Trophoblast cell (in vitro differentiated cells and primary cell): ENCODE data around the gene CCDC57.

Source experiments
- DNase-seq, 2 donors: peaks; one replicate each; pipeline ENCODE4 v3.0.0-alpha.2; 2016
- H2AFZ ChIP-seq: 2 replicates; pipeline ENCODE4 v1.6.1; 2013; ENCODE audit warnings: low read length, moderate library complexity, mild to moderate bottlenecking; ENCODE audit not compliant: insufficient read depth, poor library complexity
- H2AK5ac ChIP-seq: 2 replicates; pipeline ENCODE4 v1.6.1; 2013; ENCODE audit warnings: mild to moderate bottlenecking, low read length
- H2BK120ac ChIP-seq: 2 replicates; pipeline ENCODE4 v1.6.1; 2013; ENCODE audit warnings: low read length, mild to moderate bottlenecking, moderate library complexity; ENCODE audit not compliant: insufficient read depth, poor library complexity
- H2BK12ac ChIP-seq: 2 replicates; pipeline ENCODE4 v1.6.1; 2013; ENCODE audit warnings: mild to moderate bottlenecking, low read length, moderate library complexity
- H2BK5ac ChIP-seq: 2 replicates; pipeline ENCODE4 v1.6.1; 2013; ENCODE audit warnings: low read length, low read depth, moderate library complexity, mild to moderate bottlenecking; ENCODE audit not compliant: poor library complexity
- H3K14ac ChIP-seq: 2 replicates; pipeline ENCODE4 v1.6.1; 2013; ENCODE audit warnings: mild to moderate bottlenecking, low read length
- H3K18ac ChIP-seq: 2 replicates; pipeline ENCODE4 v1.6.1; 2013; ENCODE audit warnings: mild to moderate bottlenecking, low read length
- H3K23ac ChIP-seq: 2 replicates; pipeline ENCODE4 v1.6.1; 2013; ENCODE audit warnings: low read length
- H3K27ac ChIP-seq: 2 replicates; pipeline ENCODE4 v1.5.1; 2013; ENCODE audit warnings: low read depth, mild to moderate bottlenecking, inconsistent platforms, low read length, moderate library complexity
- H3K27me3 ChIP-seq: 2 replicates; pipeline ENCODE4 v1.6.1; 2013; ENCODE audit warnings: inconsistent platforms, mild to moderate bottlenecking, low read length, moderate library complexity; ENCODE audit not compliant: insufficient read depth
- H3K36me3 ChIP-seq, 2 experiments: 1 replicate in 1 of 2; 2 replicates in 1 of 2; pipeline ENCODE4 v1.6.1; 2013; ENCODE audit warnings: low read length in 2 of 2, mild to moderate bottlenecking in 2 of 2, moderate library complexity in 1 of 2; ENCODE audit not compliant: insufficient read depth in 2 of 2, control insufficient read depth in 1 of 2
- H3K4ac ChIP-seq: 2 replicates; pipeline ENCODE4 v1.6.1; 2013; ENCODE audit warnings: low read depth, mild to moderate bottlenecking, low read length, moderate library complexity
- H3K4me1 ChIP-seq, 2 experiments: 1 replicate in 1 of 2; 2 replicates in 1 of 2; pipeline ENCODE4 v1.6.1; 2013; ENCODE audit warnings: low read length in 2 of 2, mild to moderate bottlenecking in 2 of 2, moderate library complexity in 1 of 2; ENCODE audit not compliant: insufficient read depth in 2 of 2, control insufficient read depth in 1 of 2
- H3K4me2 ChIP-seq: 2 replicates; pipeline ENCODE4 v1.6.1; 2013; ENCODE audit warnings: inconsistent platforms, mild to moderate bottlenecking, low read length, moderate library complexity
- H3K4me3 ChIP-seq: 2 replicates; pipeline ENCODE4 v1.5.1; 2013; ENCODE audit warnings: mild to moderate bottlenecking, low read depth, low read length, inconsistent platforms
- H3K79me1 ChIP-seq: one replicate; pipeline ENCODE4 v1.6.1; 2013; ENCODE audit warnings: low read length
- H3K79me2 ChIP-seq: 2 replicates; pipeline ENCODE4 v1.6.1; 2013; ENCODE audit warnings: low read length, mild to moderate bottlenecking; ENCODE audit not compliant: control insufficient read depth, insufficient read depth, poor library complexity
- H3K9ac ChIP-seq: 2 replicates; pipeline ENCODE4 v1.6.1; 2013; ENCODE audit warnings: mild to moderate bottlenecking, low read length
- H3K9me3 ChIP-seq: 2 replicates; pipeline ENCODE4 v1.6.1; 2013; ENCODE audit warnings: low read depth, mild to moderate bottlenecking, control low read depth, inconsistent platforms, low read length; ENCODE audit not compliant: insufficient read depth
- H4K12ac ChIP-seq: 2 replicates; pipeline ENCODE4 v1.6.1; 2013; ENCODE audit warnings: low read depth, mild to moderate bottlenecking, low read length, moderate library complexity
- H4K8ac ChIP-seq: 2 replicates; pipeline ENCODE4 v1.6.1; 2013; ENCODE audit warnings: low read depth, mild to moderate bottlenecking, low read length, moderate library complexity
- H4K91ac ChIP-seq: one replicate; pipeline ENCODE4 v1.6.1; 2013; ENCODE audit warnings: low read depth, mild to moderate bottlenecking, low read length, moderate library complexity
- WGBS: extraction: QIAGEN DNeasy Blood & Tissue Kit; methylation state at CpG from one replicate; pipeline ENCODE4 v1.1.7; 2013; ENCODE audit warnings: missing lambda C conversion rate; ENCODE audit not compliant: insufficient read length, insufficient coverage; ENCODE audit errors: extremely low coverage; 5-methylcytosine and 5-hydroxymethylcytosine counted together

Gene CCDC57

DNA sequence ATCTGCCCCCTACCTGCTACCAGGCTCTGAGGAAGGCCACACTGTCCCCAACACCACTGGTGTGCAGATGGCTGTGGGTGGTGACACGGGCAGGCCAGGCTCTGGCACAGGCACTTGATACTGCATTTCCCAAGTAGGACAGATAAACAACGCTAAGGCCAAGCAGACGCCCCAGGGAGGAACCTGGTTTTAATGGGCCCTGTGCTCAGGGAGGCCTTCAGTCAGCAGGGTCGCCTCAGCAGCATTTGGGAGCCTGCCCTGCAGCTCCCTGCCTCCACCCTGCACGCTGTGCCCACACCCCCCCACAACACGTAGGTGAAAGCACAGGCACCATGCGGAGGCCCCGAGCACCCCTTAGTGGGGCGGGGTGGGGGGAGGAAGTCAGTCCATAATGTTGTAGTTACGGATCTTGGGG, 111.3 kb downstream of the CCDC57 start:
- H4K12ac ChIP-seq = no peak overlapping the region
- no CpG with 5 or more reads among the region's 10 CpGs for WGBS
- H3K79me1 ChIP-seq = peaks cover 40% of the 10 kb centered on the region
- no peak overlapping the region for H3K9ac ChIP-seq
- no peak overlapping the region for H4K8ac ChIP-seq
- no peak overlapping the region for H2AK5ac ChIP-seq
- H3K14ac ChIP-seq = no peak overlapping the region
- no peak overlapping the region for H4K91ac ChIP-seq
- H3K23ac ChIP-seq = no peak overlapping the region
- no peak overlapping the region for H3K4me3 ChIP-seq
- no peak overlapping the region for H2BK12ac ChIP-seq
- H3K4ac ChIP-seq = no peak overlapping the region
- no peak overlapping the region for H2BK5ac ChIP-seq
- peaks cover 24% of the 10 kb centered on the region for H3K79me2 ChIP-seq
- H3K18ac ChIP-seq = no peak overlapping the region
- H3K36me3 ChIP-seq = peaks cover 2% of the 10 kb centered on the region in 2 experiments
- H3K4me1 ChIP-seq = peaks cover 53 to 68% of the 10 kb centered on the region in 2 experiments
- DNase-seq = no peak
- H2BK120ac ChIP-seq = no peak overlapping the region
- H3K27me3 ChIP-seq = no peaks in the 10 kb centered on the region
- no peaks in the 10 kb centered on the region for H3K9me3 ChIP-seq
- no peak overlapping the region for H2AFZ ChIP-seq
- no peak overlapping the region for H3K27ac ChIP-seq
- no peak overlapping the region for H3K4me2 ChIP-seq

DNA sequence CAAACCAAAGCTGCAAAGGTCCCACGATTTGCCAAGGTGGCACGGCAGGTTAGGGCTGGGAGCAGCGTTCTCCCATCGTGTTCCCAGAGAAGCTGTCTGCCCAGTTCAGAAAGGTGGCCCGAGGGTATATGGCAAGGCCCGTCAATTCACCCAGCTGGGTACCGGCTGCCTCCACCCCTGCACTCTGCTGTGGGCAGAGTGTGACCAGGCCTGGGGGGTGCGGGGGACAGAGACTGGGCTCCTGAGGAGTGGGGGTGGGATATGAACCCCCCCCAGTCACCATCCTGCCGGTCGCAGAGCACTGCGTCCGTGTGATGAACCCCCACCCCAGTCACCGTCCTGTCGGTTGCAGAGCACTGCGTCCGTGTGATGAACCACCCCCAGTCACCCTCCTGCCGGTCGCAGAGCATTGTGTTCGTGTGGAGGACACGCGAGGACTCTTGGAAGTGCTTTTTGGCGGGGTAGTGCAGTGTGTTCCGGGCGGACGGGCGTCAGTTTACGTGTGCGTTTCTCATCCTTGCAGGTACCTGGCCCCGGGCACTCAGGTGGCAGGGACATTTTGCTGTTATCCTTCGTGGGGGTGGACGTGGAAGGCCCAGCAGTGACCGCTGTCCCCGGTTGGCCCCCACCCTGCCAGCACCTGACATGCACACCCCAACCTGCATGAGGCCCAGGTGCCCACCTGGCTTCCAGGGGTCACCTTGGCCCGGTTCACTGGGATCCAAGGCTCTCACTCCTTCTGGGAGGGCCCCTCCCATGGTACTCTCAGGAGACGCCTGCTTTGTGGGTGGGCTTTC, 111.9 kb downstream of the CCDC57 start:
- no peak overlapping the region for H3K4ac ChIP-seq
- H3K14ac ChIP-seq = no peak overlapping the region
- peaks cover 8% of the 10 kb centered on the region in 2 experiments for H3K36me3 ChIP-seq
- H2AK5ac ChIP-seq = no peak overlapping the region
- no peak overlapping the region for H3K9ac ChIP-seq
- H2BK120ac ChIP-seq = no peak overlapping the region
- DNase-seq = no peak
- H3K18ac ChIP-seq = no peak overlapping the region
- no peaks in the 10 kb centered on the region for H3K27me3 ChIP-seq
- WGBS = no CpG with 5 or more reads among the region's 35 CpGs
- no peak overlapping the region for H2AFZ ChIP-seq
- H4K12ac ChIP-seq = no peak overlapping the region
- H3K23ac ChIP-seq = no peak overlapping the region
- H3K4me1 ChIP-seq = peaks cover 53 to 68% of the 10 kb centered on the region in 2 experiments
- no peak overlapping the region for H3K27ac ChIP-seq
- H4K8ac ChIP-seq = no peak overlapping the region
- no peak overlapping the region for H2BK12ac ChIP-seq
- no peak overlapping the region for H2BK5ac ChIP-seq
- H3K79me1 ChIP-seq = peaks cover 39% of the 10 kb centered on the region
- no peak overlapping the region for H4K91ac ChIP-seq
- no peak overlapping the region for H3K4me2 ChIP-seq
- no peaks in the 10 kb centered on the region for H3K9me3 ChIP-seq
- peaks cover 28% of the 10 kb centered on the region for H3K79me2 ChIP-seq
- H3K4me3 ChIP-seq = peak overlapping the region; percentile 18

- H2AK5ac ChIP-seq = peak overlapping the region; percentile 75
- no CpG with 5 or more reads among the region's 80 CpGs for WGBS
- H2BK5ac ChIP-seq = peak overlapping the region; percentile 76
- H3K9me3 ChIP-seq = no peaks in the 10 kb centered on the region
- H3K79me1 ChIP-seq = peaks cover 28% of the 10 kb centered on the region
- peak overlapping the region; percentile 72 for H3K4me3 ChIP-seq
- H4K91ac ChIP-seq = peak overlapping the region; percentile 89
- H3K23ac ChIP-seq = no peak overlapping the region
- peak overlapping the region; percentile 66 for H3K14ac ChIP-seq
- peaks cover 29% of the 10 kb centered on the region for H3K79me2 ChIP-seq
- H3K36me3 ChIP-seq = peaks cover 20% of the 10 kb centered on the region in 2 experiments
- H3K4me1 ChIP-seq = peaks cover 40 to 57% of the 10 kb centered on the region in 2 experiments
- peak overlapping the region; percentile 76 for H3K18ac ChIP-seq
- no peaks in the 10 kb centered on the region for H3K27me3 ChIP-seq
- H2BK12ac ChIP-seq = peak overlapping the region; percentile 12
- DNase-seq = no peak
- H2AFZ ChIP-seq = peak overlapping the region; percentile 75
- H4K8ac ChIP-seq = peak overlapping the region; percentile 63
- peak overlapping the region; percentile 25 for H3K4ac ChIP-seq
- H3K9ac ChIP-seq = peak overlapping the region; percentile 61
- peak overlapping the region; percentile 37 for H2BK120ac ChIP-seq
- peak overlapping the region; percentile 93 for H3K4me2 ChIP-seq
- H4K12ac ChIP-seq = peak overlapping the region; percentile 55
- peak overlapping the region; percentile 31 for H3K27ac ChIP-seq
These were observed 113.5 kb downstream of the CCDC57 start for GRCh38 chr17:82098939-82099763.

DNA sequence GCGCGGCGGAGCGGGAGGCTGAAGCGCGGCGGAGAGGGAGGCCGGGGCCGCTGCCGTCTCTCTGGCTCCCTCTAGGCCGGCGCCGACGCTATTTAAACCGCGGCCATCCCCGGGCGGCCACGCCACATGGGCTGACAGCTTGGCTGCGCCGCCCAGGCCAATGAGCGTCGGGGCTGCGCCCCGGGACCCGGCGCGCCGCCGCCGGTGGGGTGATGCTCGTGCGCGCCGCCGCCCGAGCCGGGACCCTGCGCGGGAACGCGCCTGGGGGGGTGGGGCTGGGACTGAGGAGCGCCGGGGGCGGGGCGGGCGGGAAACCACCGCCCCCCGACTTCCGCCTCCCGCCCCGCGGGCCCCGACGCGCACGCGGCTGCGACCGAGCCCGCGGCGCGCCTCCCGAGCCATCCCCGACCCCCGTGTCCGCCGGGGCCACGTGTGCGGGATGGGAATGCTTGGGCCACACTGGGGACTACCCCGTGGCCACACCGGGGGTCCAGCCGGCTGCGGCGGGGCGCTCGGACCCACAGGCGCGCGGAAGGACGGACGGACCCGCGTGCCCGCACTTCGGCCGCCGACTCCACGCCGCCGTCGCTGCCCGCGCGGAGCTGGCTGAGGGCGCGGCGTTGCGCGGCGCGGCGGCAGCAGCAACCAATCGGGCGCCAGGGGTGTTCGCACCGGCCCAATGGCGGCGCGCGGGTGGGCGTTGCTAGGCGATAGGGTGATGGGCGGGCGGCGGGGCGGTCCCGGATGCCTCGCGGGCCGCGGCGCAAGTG, 114.3 kb downstream of the CCDC57 start, which contains the start of gene FASN:
FASN (minus strand) TSS at position 68 of the 770 bp plus-strand sequence. CDS start 1,791 bp downstream, outside the sequence.
- no CpG with 5 or more reads among the region's 124 CpGs for WGBS
- Histone ChIP-seq H2BK12ac (peak within 1 kb of the TSS; percentile 12), H3K4me2 (peak within 1 kb of the TSS; percentile 95), H2BK120ac (peak within 1 kb of the TSS; percentile 84), H3K14ac (peak within 1 kb of the TSS; percentile 97), H3K27me3 (no peaks in the 10 kb centered on the region), H3K79me2 (peaks cover 31% of the 10 kb centered on the region), H3K4me3 (peak within 1 kb of the TSS; percentile 88), H3K36me3 (peaks cover 27 to 28% of the 10 kb centered on the region in 2 experiments), H3K9ac (peak within 1 kb of the TSS; percentile 91), H3K4ac (peak within 1 kb of the TSS; percentile 92), H4K91ac (peak within 1 kb of the TSS; percentile 97), H2AK5ac (peak within 1 kb of the TSS; percentile 75), H2AFZ (peak within 1 kb of the TSS; percentile 82), H3K79me1 (peaks cover 27% of the 10 kb centered on the region), H3K4me1 (peaks cover 35 to 51% of the 10 kb centered on the region in 2 experiments), H3K27ac (peak within 1 kb of the TSS; percentile 97), H2BK5ac (peak within 1 kb of the TSS; percentile 93), H4K8ac (peak within 1 kb of the TSS; percentile 95), H3K9me3 (peaks cover under 1% of the 10 kb centered on the region), H4K12ac (peak within 1 kb of the TSS; percentile 93), H3K23ac (no peak within 1 kb of the TSS), H3K18ac (peak within 1 kb of the TSS; percentile 97)
- peak; percentile 93 to 97 for DNase-seq
